Pulmonary artery endothelial cell (primary cell): ENCODE data around the gene ARHGEF19. TPM values are rescaled to one million over a fixed set of nuclear protein-coding genes. Genes with fewer than 3 reads are reported as not detected.
"Not testable (repeated sequence)": the region's sequence is repeated elsewhere in the genome, so short reads cannot be mapped to it uniquely, and the experiment has no call there.

Experiments
- DNase-seq: peaks from one replicate; pipeline ENCODE4 v3.0.0-alpha.2; 2011; ENCODE audit warnings: low read depth, low spot score
- total RNA-seq: library from RNA; depleted of rRNA; stranded (reverse); fragments of >200 nt; gene quantifications from 2 replicates; pipeline ENCODE4 v1.2.3, GENCODE V29; 2014

Gene ARHGEF19
- total RNA-seq, 1 donor from 2014 or later: 4.0 TPM

DNA sequence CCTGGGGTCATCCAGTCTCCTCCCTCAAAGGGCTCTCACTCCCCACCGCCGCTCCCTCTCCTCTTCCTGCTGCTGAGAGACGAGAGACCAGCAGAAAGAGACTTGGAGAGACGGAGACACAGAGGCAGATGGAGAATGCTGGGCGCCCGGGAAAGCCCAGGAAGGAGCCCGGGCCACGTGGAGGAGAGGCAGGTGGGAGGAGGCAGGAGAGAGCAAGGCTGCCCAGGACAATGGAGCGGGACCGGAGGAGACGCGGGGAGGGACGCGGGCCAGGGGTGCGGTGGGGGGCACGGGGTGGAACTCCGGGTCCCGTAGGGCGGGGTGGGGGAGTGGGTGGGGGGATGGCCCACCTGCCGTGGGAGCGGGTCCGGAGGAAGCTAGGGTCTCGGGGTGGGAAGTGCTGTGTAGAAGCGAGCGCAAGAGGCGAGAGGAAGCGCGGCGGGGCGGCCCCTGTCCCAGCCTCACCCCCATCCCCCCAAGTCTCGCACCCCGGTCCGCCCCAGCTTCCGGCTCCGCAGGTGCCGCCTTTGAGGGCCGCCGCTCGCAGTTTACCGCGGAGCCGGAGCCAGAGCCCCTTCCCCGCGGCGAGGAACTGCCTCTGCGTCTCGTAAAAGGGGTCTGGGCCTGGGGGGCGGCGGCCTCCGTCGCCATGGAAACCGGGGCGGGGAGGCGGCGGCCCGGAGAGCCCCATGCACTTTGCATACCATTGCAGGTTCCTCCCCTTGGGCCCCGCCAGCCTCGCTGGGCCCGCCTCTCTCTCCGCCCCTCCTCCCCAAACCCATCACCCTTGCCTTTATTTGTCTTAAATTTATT lies 44.9 kb downstream of the ARHGEF19 start:
- no peak for DNase-seq

- DNase-seq: no peak
These were observed 46.3 kb downstream of the ARHGEF19 start for GRCh38 chr1:16166117-16166516.

- no peak for DNase-seq
These were observed 46.9 kb downstream of the ARHGEF19 start for GRCh38 chr1:16165548-16165947.

GRCh38 chr1:16165073-16165364 lies 47.4 kb downstream of the ARHGEF19 start:
- no peak for DNase-seq

DNA sequence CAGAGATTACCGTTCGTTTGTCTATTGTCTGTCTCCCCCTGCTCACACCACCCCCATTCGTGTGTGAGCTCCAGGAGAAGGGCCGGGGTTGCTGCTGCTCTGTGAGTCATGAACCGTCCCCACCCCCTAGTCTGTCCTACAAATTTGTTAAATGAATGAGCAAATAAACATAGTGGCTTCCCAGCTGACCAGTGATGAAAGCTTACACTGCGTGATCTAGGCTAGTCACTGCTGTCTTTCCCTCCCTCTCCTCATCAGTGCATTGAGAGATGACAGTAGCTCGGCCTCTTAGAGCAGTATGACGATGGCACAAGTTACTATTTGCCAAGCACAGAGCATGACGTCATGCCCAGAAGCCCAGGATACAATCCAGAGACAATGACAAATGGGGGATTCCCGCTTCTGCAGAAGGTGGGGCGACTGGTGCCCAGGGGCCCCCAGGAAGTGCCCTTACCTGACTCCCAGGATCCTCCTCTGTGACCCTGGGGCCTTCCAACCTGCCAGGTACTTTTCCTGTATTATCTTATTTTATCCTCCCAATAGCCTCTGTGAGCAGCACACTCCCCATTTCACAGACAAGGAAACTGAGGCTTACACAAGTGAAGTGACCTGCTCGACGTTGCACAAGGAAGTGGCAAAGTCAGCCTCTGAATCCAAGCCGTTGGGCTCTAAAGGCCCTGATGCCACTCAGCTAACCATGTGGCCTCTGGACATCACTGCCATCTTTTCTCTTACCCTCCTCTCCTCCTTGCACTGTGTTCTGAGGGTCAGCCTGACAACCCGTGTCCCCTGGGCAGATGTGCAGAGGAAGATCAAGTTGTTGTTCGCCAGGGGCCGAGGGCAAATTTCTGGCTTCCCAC lies 48.0 kb downstream of the ARHGEF19 start:
- peak; percentile 69 for DNase-seq

DNA sequence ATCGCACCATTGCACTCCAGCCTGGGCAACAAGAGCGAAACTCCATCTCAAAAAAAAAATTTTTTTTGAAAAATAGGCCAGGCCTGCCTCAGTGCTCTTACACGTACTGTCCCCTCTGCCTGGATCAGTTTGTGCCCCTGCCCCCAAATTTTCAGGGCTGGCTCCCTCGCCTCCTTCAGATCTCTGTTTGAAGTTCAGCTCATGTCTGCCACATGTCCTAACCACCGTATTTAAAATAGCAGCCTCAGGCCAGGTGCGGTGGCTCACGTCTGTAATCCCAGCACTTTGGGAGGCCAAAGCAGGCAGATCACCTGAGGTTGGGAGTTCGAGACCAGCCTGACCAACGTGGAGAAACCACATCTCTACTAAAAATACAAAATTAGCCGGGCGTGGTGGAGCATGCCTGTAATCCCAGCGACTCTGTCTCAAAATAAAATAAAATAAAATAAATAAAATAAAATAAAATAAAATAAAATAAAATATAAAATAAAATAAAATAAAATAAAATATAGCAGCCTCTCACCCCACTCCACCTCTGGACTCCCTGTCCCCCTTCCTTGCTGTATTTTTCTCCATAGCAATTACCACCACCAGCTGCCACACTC lies 48.7 kb downstream of the ARHGEF19 start:
- not testable (repeated sequence) for DNase-seq

- DNase-seq: no peak
These were observed 50.2 kb downstream of the ARHGEF19 start for GRCh38 chr1:16162163-16162822.

GRCh38 chr1:16161717-16162116 lies 50.7 kb downstream of the ARHGEF19 start:
- DNase-seq: no peak

DNA sequence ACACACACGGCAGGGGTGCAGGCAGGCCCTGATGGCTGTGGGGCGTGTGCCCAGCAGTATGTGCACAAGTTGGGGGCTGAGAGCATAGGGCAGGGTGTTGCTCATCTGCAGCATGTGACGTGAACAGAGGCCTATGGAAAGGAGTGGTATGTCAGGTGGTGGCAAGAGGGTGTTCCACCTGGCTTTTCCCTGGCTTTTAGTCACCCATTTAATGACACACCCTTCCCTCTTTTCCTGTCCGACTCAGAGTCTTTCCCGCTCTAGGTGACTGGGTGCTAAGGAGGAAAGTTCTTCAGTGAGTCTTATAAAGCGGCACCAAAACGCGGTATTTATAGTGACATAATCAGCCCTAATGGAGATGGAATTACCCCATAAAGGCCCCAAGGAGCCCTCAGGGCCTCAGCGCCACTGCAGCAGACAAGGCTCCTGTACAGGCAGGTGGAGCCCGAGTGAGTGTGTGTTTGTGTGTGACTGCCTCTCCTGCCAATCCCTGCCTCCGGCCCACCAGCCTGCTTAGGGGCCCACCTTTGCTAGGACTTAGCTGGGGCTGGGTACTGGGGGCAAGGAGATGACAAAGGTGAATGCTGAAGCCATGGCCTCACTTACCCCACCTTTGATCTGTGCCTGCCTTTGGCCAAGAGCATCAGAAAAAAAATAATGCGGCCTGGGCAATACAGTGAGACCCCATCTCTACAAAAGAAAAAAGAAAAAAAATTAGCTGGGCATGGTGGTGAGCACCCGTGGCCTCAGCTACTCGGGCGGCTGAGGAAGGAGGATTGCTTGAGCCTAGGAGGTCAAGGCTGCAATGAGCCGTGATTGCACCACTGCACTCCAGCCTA lies 53.2 kb downstream of the ARHGEF19 start:
- DNase-seq: no peak

GRCh38 chr1:16158025-16158424 lies 54.4 kb downstream of the ARHGEF19 start:
- DNase-seq: no peak

- DNase-seq: no peak
These were observed 55.5 kb downstream of the ARHGEF19 start for GRCh38 chr1:16156848-16157495.

DNA sequence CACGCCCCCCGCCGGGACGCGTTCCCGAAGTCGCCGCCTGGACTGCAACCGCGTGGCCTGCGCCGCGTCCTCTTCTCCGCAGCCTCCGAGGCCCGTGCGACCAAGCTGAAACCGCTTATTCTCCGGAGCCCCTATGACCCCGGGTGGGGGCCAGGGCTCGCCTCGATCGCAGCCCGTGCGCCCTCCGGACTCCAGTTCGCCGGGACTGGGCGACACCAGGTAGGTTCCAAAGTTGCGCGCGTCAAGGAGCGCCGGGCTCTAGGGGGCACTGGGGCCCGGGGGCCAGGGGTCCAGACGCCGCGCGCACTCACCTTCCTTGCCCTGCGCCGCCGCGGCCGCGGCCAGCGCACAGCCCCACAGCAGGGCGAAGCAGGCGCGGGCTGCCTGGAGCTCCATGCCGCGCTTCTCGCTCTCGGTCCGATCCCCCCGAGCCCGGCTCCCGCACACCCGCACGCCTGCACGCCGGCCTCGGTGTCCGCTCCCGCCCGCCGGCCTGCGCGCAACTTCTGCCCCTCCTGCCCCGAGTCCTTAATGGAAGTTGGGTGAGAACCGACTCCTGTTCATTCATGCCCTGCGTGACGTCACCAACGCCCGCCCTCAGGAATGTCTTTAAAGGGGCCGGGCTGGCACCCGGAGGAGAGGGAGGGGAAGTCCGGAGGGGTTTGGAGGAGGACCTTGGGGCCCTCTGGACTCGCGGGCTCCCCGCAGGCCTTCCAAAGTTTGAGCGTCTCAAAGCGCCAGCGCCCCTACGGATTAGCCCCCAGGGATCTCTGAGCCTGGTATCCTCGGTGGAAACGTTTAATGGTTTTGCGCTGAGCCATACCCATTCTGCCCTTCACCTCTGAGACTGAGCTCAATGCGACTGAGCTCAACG lies 56.7 kb downstream of the ARHGEF19 start, which contains the start of gene EPHA2:
Gene EPHA2 (minus strand): TSS at position 533 of the 874 bp plus-strand sequence. CDS start 137 bp downstream, at position 396.
- peak; percentile 72 for DNase-seq

- no peak for DNase-seq
These were observed 58.3 kb downstream of the ARHGEF19 start for GRCh38 chr1:16153999-16154673.

DNA sequence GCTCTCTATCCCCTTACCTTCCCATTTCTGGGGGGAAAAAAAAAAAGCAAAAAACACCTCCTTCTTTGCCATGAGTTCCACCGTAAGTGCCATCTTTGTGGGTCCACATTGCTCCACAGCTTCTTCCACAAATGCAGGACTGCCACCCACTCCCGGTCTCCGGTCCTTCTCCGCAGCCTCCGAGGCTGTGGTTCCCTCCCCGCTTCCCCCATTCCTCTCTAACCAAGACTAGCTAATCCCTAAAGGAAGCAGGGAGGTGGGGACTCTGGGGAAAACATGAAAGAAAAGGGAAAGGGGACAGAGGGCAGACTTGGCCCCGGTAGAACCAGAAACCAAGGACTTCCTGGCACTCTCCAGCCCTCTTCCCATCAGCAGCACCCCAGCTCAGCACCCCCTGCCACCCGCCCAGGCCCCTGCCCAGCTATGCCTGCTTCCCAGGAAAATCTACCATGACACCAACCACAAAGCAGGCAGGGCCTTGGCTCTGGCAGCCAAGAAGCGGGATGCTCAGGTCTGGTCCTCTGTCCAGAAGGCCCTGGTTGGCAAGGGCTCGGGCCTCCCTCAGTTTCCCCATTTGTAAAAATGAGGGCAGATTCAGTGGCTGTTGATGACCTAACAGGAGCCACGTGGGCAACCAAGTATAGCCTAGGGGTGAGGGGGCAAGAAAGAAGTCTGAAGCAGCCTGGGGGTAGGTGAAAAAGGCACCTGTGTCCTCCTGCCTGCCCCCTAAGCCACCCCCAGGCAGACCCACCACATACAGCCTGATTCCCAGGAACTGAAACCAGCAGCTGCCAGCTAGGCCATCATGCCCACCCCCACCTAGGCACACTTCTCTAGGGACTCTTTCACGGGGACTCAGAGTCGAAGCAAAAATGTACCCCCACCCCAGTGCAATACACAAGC lies 59.1 kb downstream of the ARHGEF19 start:
- no peak for DNase-seq

- peak; percentile 47 for DNase-seq
These were observed 59.9 kb downstream of the ARHGEF19 start for GRCh38 chr1:16152481-16153087.

GRCh38 chr1:16151995-16152384 lies 60.5 kb downstream of the ARHGEF19 start:
- no peak for DNase-seq
